GM12878 (cell line): Measurements from ENCODE around the gene EPB41L1. TPM values are rescaled to one million over a fixed set of nuclear protein-coding genes. Genes with fewer than 3 reads are reported as not detected.

ENCODE experiments used
- ATAC-seq: fragments of 200-7000 bp; cut with Tn5 transposase; 3 replicates; pipeline ENCODE4 v1.9.1; 2020; ENCODE audit warnings: mild to moderate bottlenecking, moderate library complexity
- BruUV-seq: library from RNA; stranded (reverse); fragments of 400-500 nt; replicated peaks from 2 replicates; lab custom pipeline; 2021; lab: Mats Ljungman, UMichigan
- CTCF ChIA-PET: fragments of 300-600 bp; sonication (Branson Sonifier 250); formaldehyde crosslinking; extraction: SDS; loops from one replicate; lab custom pipeline; 2021; ENCODE audit warnings: inconsistent platforms; lab: Yijun Ruan, JAX
- POLR2A ChIA-PET: fragments of 350-600 bp; formaldehyde crosslinking; extraction: SDS; loops from one replicate; lab custom pipeline; 2021; ENCODE audit warnings: inconsistent platforms; lab: Charles Lee
- RAD21 ChIA-PET: fragments of 300-600 bp; sonication (Branson Sonifier 250); formaldehyde crosslinking; loops from one replicate; lab custom pipeline; 2023; ENCODE audit warnings: antibody characterized with exemption; ENCODE audit not compliant: unreplicated experiment; lab: Charles Lee
- SMC1A ChIA-PET: fragments of 300-600 bp; sonication (Branson Sonifier 250); formaldehyde crosslinking; loops from one replicate; lab custom pipeline; 2023; ENCODE audit not compliant: unreplicated experiment, uncharacterized antibody; lab: Charles Lee
- DNase-seq: peaks from one replicate; pipeline ENCODE4 v3.0.0-alpha.2; 2011; ENCODE audit warnings: low read depth, low spot score
- FAIRE-seq: peaks from 3 replicates; lab custom pipeline; 2011; peaks lifted over from hg19 to GRCh38; lab: Jason Lieb, UNC
- H2AFZ ChIP-seq: 2 replicates; pipeline ENCODE4 v1.6.0; 2011; ENCODE audit warnings: low read depth, low read length, control low read depth; ENCODE audit not compliant: control insufficient read depth
- H3K27ac ChIP-seq: 2 replicates; pipeline ENCODE4 v1.5.1; 2011; ENCODE audit warnings: control low read depth; ENCODE audit not compliant: control insufficient read depth, insufficient read depth
- H3K27me3 ChIP-seq, 2 experiments: replicated peaks in 1 of 2; 2 replicates each; pipeline versions ENCODE4 v1.6.0 to v1.6.1; 2011; ENCODE audit warnings: low read length in 1 of 2; ENCODE audit not compliant: control insufficient read depth in 2 of 2, insufficient read depth in 2 of 2
- H3K36me3 ChIP-seq, 2 experiments: 2 replicates each; pipeline ENCODE4 v1.5.1; 2011; ENCODE audit warnings: low read length in 1 of 2; ENCODE audit not compliant: control insufficient read depth in 2 of 2, insufficient read depth in 2 of 2
- H3K4me1 ChIP-seq: 2 replicates; pipeline ENCODE4 v1.6.1; 2011; ENCODE audit warnings: mild to moderate bottlenecking, low read length, moderate library complexity, mixed read lengths; ENCODE audit not compliant: control insufficient read depth, insufficient read depth
- H3K4me2 ChIP-seq: 2 replicates; pipeline ENCODE4 v1.6.0; 2011; ENCODE audit warnings: control low read depth; ENCODE audit not compliant: control insufficient read depth, insufficient read depth
- H3K4me3 ChIP-seq: fragments of 200-600 bp; sonication (generic); 2 replicates; pipeline ENCODE4 v1.5.1; 2016
- H3K79me2 ChIP-seq: 2 replicates; pipeline ENCODE4 v1.6.0; 2011; ENCODE audit warnings: low read length; ENCODE audit not compliant: control insufficient read depth, insufficient read depth
- H3K9ac ChIP-seq: 2 replicates; pipeline ENCODE4 v1.8.0; 2011; ENCODE audit warnings: low read length, control low read depth, mixed read lengths; ENCODE audit not compliant: control insufficient read depth, insufficient read depth
- H3K9me3 ChIP-seq: replicated peaks from 3 replicates; pipeline ENCODE4 v1.5.1; 2011; ENCODE audit warnings: mild to moderate bottlenecking, low read length; ENCODE audit not compliant: control insufficient read depth, insufficient read depth
- H4K20me1 ChIP-seq: 2 replicates; pipeline ENCODE4 v1.6.0; 2011; ENCODE audit not compliant: control insufficient read depth, insufficient read depth
- FOXK2 ChIP-seq: fragments of 450-650 bp; IDR thresholded peaks from 2 replicates; pipeline ENCODE4 v1.6.1; 2017; ENCODE audit warnings: mild to moderate bottlenecking, moderate library complexity
- IKZF1 ChIP-seq: fragments of 450-650 bp; conservative IDR thresholded peaks from 2 replicates; pipeline ENCODE4 v1.6.1; 2017; ENCODE audit warnings: antibody characterized with exemption, mild to moderate bottlenecking
- MEF2A ChIP-seq: IDR thresholded peaks from 2 replicates; pipeline ENCODE4 v1.6.1; 2011; ENCODE audit warnings: low read depth, mild to moderate bottlenecking, low read length, moderate library complexity; ENCODE audit not compliant: insufficient read depth
- SMC3 ChIP-seq: IDR thresholded peaks from 2 replicates; pipeline ENCODE4 v1.6.1; 2011; ENCODE audit warnings: low read length, improper control_type of control experiment, borderline replicate concordance
- SREBF1 ChIP-seq: IDR thresholded peaks from 2 replicates; pipeline ENCODE4 v1.6.1; 2012; ENCODE audit warnings: mild to moderate bottlenecking, low read length
- STAT3 ChIP-seq: IDR thresholded peaks from 2 replicates; pipeline ENCODE4 v1.6.1; 2011; ENCODE audit warnings: low read depth, low read length, improper control_type of control experiment
- YBX1 ChIP-seq: fragments of 450-650 bp; IDR thresholded peaks from 2 replicates; pipeline ENCODE4 v1.6.1; 2016; ENCODE audit warnings: antibody characterized with exemption
- WGBS: methylation state at CpG from one replicate; pipeline ENCODE4 v1.1.6; 2016; ENCODE audit warnings: low lambda C conversion rate; ENCODE audit not compliant: insufficient replicate concordance, insufficient coverage; ENCODE audit errors: missing lambda C conversion rate; 5-methylcytosine and 5-hydroxymethylcytosine counted together
- in situ Hi-C: fragments of 300-500 bp; cut with MboI; formaldehyde crosslinking; loops from 9 replicates; pipeline ENCODE4 v1.14.3; 2018; ENCODE audit warnings: mixed read lengths
- intact Hi-C: fragments of 100-400 bp; cut with micrococcal nuclease; formaldehyde crosslinking; loops from one replicate; pipeline ENCODE4 v1.14.2; 2022; ENCODE audit not compliant: unreplicated experiment
- polyA plus RNA-seq, 11 experiments: library from polyadenylated mRNA; depleted of rRNA in 4 of 11; unstranded in 6 of 11; stranded (reverse) in 5 of 11; fragments of >200 nt; fragmentation: Nextera tagmentation in 4 of 11; fragmentation: Illumina TruSeq in 1 of 11; extraction: Ambion mirVana in 4 of 11; extraction: Trizol in 1 of 11; gene quantifications; 1 replicate in 1 of 11; 2 replicates in 10 of 11; pipeline versions ENCODE4 v1.2.1 to v1.2.3, GENCODE V29; 2011 to 2016; ENCODE audit warnings: inconsistent platforms in 2 of 11, missing spikeins in 2 of 11, low read depth in 1 of 11
- total RNA-seq, 4 experiments: library from RNA; depleted of rRNA in 3 of 4; stranded (reverse); fragments of >200 nt in 3 of 4; fragmentation: Illumina TruSeq in 1 of 4; extraction: Trizol in 1 of 4; gene quantifications; 2 replicates each; pipeline versions ENCODE4 v1.2.1 to v1.2.3, GENCODE V29; 2013 to 2021
- TF ChIP-seq, protein P1 (sequence below): fragments of 450-650 bp; IDR thresholded peaks from 2 replicates; pipeline ENCODE4 v1.6.1; 2017; ENCODE audit warnings: mild to moderate bottlenecking, moderate library complexity
- TF ChIP-seq, protein P2 (sequence below): IDR thresholded peaks from 2 replicates; pipeline ENCODE4 v1.6.1; 2011; ENCODE audit warnings: borderline replicate concordance, low read depth, mild to moderate bottlenecking, moderate library complexity, mixed read lengths, low read length; ENCODE audit not compliant: insufficient read depth; ENCODE audit errors: extremely low read length
- TF ChIP-seq, protein P3 (sequence below): IDR thresholded peaks from 2 replicates; pipeline ENCODE4 v1.6.1; 2011; ENCODE audit warnings: low read depth, low read length, improper control_type of control experiment, borderline replicate concordance
- TF ChIP-seq, protein P4 (sequence below): fragments of 450-650 bp; IDR thresholded peaks from 2 replicates; pipeline ENCODE4 v1.6.1; 2014; ENCODE audit warnings: mild to moderate bottlenecking

EPB41L1 gene
- total and polyA plus RNA-seq, 10 of the 15 experiments (the other 5 are each of a cell fraction or from before 2014, with no cell fraction given): 0.08 to 3.2 (median 0.31) TPM

DNA sequence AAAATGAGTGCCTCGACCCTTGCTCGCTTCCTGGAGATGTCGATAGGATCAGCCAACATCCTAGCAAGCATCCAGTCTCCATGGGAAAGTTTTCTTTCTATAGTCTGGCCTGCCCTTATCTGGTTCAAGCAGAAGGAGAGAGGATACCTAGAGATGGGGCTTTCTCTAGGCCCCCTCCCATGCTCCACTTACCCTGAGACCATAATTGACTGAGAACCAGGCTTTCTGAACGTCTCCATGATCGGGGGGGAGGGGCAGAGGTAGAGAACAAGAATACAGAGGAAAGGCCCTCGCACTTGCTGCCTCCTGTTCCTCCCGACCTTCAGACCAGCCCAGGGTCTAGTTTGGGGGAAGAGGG lies 31.6 kb upstream of the EPB41L1 start:
- no TSS peak for BruUV-seq
- H3K27me3 ChIP-seq: peaks cover 0 to 4% of the 10 kb centered on the region in 2 experiments; a peak in 1 of 4 replicates
- ChIA-PET CTCF (no interaction called here), POLR2A (no interaction called here), RAD21 (no interaction called here), SMC1A (no interaction called here)
- ATAC-seq: no peak
- in situ Hi-C loops: no loop called here
- no peak for FAIRE-seq
- no peaks in the 10 kb centered on the region for H3K4me1 ChIP-seq
- no peaks in the 10 kb centered on the region for H3K79me2 ChIP-seq
- H3K27ac ChIP-seq: no peak overlapping the region
- H3K9me3 ChIP-seq: no peaks in the 10 kb centered on the region
- no peak overlapping the region for H3K9ac ChIP-seq
- no peak overlapping the region for H2AFZ ChIP-seq
- TF ChIP-seq, protein P1, sequence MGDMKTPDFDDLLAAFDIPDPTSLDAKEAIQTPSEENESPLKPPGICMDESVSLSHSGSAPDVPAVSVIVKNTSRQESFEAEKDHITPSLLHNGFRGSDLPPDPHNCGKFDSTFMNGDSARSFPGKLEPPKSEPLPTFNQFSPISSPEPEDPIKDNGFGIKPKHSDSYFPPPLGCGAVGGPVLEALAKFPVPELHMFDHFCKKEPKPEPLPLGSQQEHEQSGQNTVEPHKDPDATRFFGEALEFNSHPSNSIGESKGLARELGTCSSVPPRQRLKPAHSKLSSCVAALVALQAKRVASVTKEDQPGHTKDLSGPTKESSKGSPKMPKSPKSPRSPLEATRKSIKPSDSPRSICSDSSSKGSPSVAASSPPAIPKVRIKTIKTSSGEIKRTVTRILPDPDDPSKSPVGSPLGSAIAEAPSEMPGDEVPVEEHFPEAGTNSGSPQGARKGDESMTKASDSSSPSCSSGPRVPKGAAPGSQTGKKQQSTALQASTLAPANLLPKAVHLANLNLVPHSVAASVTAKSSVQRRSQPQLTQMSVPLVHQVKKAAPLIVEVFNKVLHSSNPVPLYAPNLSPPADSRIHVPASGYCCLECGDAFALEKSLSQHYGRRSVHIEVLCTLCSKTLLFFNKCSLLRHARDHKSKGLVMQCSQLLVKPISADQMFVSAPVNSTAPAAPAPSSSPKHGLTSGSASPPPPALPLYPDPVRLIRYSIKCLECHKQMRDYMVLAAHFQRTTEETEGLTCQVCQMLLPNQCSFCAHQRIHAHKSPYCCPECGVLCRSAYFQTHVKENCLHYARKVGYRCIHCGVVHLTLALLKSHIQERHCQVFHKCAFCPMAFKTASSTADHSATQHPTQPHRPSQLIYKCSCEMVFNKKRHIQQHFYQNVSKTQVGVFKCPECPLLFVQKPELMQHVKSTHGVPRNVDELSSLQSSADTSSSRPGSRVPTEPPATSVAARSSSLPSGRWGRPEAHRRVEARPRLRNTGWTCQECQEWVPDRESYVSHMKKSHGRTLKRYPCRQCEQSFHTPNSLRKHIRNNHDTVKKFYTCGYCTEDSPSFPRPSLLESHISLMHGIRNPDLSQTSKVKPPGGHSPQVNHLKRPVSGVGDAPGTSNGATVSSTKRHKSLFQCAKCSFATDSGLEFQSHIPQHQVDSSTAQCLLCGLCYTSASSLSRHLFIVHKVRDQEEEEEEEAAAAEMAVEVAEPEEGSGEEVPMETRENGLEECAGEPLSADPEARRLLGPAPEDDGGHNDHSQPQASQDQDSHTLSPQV: no peak
- no peak for TF ChIP-seq SREBF1
- WGBS: 35% methylated on average over 7 of the region's 7 CpGs
- H3K36me3 ChIP-seq: no peaks in the 10 kb centered on the region
- intact Hi-C loops: no loop called here
- H4K20me1 ChIP-seq: no peaks in the 10 kb centered on the region
- no peak overlapping the region for H3K4me3 ChIP-seq
- H3K4me2 ChIP-seq: no peak overlapping the region
- DNase-seq: no peak

DNA sequence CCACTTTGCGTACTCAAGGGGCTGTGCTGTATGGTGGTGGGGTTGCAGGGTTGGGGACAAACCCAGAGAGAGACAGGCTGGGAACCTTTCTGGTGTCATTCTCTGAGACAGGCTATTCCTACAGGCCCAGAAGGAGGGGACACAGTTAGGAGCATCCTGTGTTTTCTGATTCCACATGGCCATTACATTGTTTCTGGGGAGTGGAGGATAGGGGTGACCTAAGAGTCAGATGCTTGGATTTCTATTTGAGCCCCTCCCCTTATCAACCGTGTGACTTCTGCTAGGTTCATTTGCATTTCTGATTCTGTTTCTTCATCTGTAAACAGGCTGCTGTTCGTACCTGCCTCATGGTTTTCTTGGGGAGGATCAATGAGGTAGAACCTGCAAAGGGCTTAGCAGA lies 29.4 kb upstream of the EPB41L1 start:
- no peaks in the 10 kb centered on the region for H4K20me1 ChIP-seq
- peaks cover 0 to 4% of the 10 kb centered on the region in 2 experiments; a peak in 1 of 4 replicates for H3K27me3 ChIP-seq
- no peaks in the 10 kb centered on the region for H3K4me1 ChIP-seq
- no peaks in the 10 kb centered on the region for H3K36me3 ChIP-seq
- no peak overlapping the region for H3K4me3 ChIP-seq
- H3K4me2 ChIP-seq: no peak overlapping the region
- ChIA-PET RAD21 (no interaction called here), POLR2A (no interaction called here), CTCF (interaction anchor here (0.7 to 1.3 kb wide), 3 partner anchors 134 to 137 kb away, joined by 3 read pairs; no protein-coding TSS in a partner anchor), SMC1A (interaction anchor here (2.2 kb wide), 1 partner anchor 132 kb away, joined by 5 read pairs; no protein-coding TSS in a partner anchor)
- H3K79me2 ChIP-seq: no peaks in the 10 kb centered on the region
- ATAC-seq (no peak), FAIRE-seq (no peak), DNase-seq (no peak)
- no peak overlapping the region for H3K27ac ChIP-seq
- WGBS: 32% methylated on average over 3 of the region's 3 CpGs
- BruUV-seq: no TSS peak
- intact Hi-C loops (no loop called here), in situ Hi-C loops (no loop called here)
- H3K9ac ChIP-seq: no peak overlapping the region
- H2AFZ ChIP-seq: no peak overlapping the region
- no peaks in the 10 kb centered on the region for H3K9me3 ChIP-seq
- no peak for TF ChIP-seq SMC3
- TF ChIP-seq IKZF1: no peak
- TF ChIP-seq YBX1: no peak
- no peak for TF ChIP-seq FOXK2
- no peak for TF ChIP-seq STAT3
- no peak for TF ChIP-seq MEF2A
- TF ChIP-seq, protein P2, sequence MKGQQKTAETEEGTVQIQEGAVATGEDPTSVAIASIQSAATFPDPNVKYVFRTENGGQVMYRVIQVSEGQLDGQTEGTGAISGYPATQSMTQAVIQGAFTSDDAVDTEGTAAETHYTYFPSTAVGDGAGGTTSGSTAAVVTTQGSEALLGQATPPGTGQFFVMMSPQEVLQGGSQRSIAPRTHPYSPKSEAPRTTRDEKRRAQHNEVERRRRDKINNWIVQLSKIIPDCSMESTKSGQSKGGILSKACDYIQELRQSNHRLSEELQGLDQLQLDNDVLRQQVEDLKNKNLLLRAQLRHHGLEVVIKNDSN: no peak
- TF ChIP-seq, protein P3, sequence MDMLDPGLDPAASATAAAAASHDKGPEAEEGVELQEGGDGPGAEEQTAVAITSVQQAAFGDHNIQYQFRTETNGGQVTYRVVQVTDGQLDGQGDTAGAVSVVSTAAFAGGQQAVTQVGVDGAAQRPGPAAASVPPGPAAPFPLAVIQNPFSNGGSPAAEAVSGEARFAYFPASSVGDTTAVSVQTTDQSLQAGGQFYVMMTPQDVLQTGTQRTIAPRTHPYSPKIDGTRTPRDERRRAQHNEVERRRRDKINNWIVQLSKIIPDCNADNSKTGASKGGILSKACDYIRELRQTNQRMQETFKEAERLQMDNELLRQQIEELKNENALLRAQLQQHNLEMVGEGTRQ: no peak
- TF ChIP-seq, protein P4, sequence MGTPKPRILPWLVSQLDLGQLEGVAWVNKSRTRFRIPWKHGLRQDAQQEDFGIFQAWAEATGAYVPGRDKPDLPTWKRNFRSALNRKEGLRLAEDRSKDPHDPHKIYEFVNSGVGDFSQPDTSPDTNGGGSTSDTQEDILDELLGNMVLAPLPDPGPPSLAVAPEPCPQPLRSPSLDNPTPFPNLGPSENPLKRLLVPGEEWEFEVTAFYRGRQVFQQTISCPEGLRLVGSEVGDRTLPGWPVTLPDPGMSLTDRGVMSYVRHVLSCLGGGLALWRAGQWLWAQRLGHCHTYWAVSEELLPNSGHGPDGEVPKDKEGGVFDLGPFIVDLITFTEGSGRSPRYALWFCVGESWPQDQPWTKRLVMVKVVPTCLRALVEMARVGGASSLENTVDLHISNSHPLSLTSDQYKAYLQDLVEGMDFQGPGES: no peak
